BE2C (cell line): ENCODE results near the gene MCL1.

Experiments
- DNase-seq: peaks from one replicate; pipeline ENCODE4 v3.0.0-alpha.2; 2020
- H3K27me3 ChIP-seq: fragments of 250-450 bp; sonication (Bioruptor Pico); 2 replicates; pipeline ENCODE4 v1.5.1; 2020; ENCODE audit warnings: mild to moderate bottlenecking
- H3K36me3 ChIP-seq: fragments of 250-450 bp; sonication (Bioruptor Pico); 2 replicates; pipeline ENCODE4 v1.5.1; 2020; ENCODE audit warnings: mild to moderate bottlenecking
- H3K4me1 ChIP-seq: fragments of 250-450 bp; sonication (Bioruptor Pico); 2 replicates; pipeline ENCODE4 v1.5.1; 2020
- H3K4me3 ChIP-seq: 2 replicates; pipeline ENCODE4 v1.5.1; 2011; ENCODE audit warnings: low read depth, low read length
- H3K9me3 ChIP-seq: fragments of 250-450 bp; sonication (Bioruptor Pico); 2 replicates; pipeline ENCODE4 v1.5.1; 2020
- CTCF ChIP-seq: IDR thresholded peaks from 2 replicates; pipeline ENCODE4 v1.5.1; 2012; ENCODE audit warnings: mild to moderate bottlenecking, low read depth, low read length

The MCL1 gene

GRCh38 chr1:150552128-150552910 lies 27.1 kb downstream of the MCL1 start:
- no peak for TF ChIP-seq CTCF
- Histone ChIP-seq H3K4me1 (peaks cover 8% of the 10 kb centered on the region), H3K4me3 (no peak overlapping the region), H3K9me3 (no peaks in the 10 kb centered on the region), H3K36me3 (no peaks in the 10 kb centered on the region), H3K27me3 (no peaks in the 10 kb centered on the region)
- peak; percentile 61 for DNase-seq

GRCh38 chr1:150551784-150552127 lies 27.7 kb downstream of the MCL1 start:
- H3K4me1 ChIP-seq, result peaks cover 8% of the 10 kb centered on the region
- DNase-seq, result no peak
- H3K9me3 ChIP-seq, result no peaks in the 10 kb centered on the region
- H3K4me3 ChIP-seq, result no peak overlapping the region
- H3K36me3 ChIP-seq, result no peaks in the 10 kb centered on the region
- no peaks in the 10 kb centered on the region for H3K27me3 ChIP-seq
- no peak for TF ChIP-seq CTCF

- H3K4me1 ChIP-seq, result peaks cover 8% of the 10 kb centered on the region
- H3K4me3 ChIP-seq, result no peak overlapping the region
- H3K9me3 ChIP-seq, result no peaks in the 10 kb centered on the region
- no peak for DNase-seq
- no peaks in the 10 kb centered on the region for H3K36me3 ChIP-seq
- H3K27me3 ChIP-seq, result no peaks in the 10 kb centered on the region
- no peak for TF ChIP-seq CTCF
Observed at GRCh38 chr1:150551051-150551783, 28.2 kb downstream of the MCL1 start.

- H3K4me3 ChIP-seq, result no peak overlapping the region
- H3K27me3 ChIP-seq, result no peaks in the 10 kb centered on the region
- H3K4me1 ChIP-seq, result peaks cover 8% of the 10 kb centered on the region
- DNase-seq, result no peak
- no peaks in the 10 kb centered on the region for H3K36me3 ChIP-seq
- TF ChIP-seq CTCF, result no peak
- H3K9me3 ChIP-seq, result no peaks in the 10 kb centered on the region
Observed at GRCh38 chr1:150550222-150551050, 29.0 kb downstream of the MCL1 start.

GRCh38 chr1:150549496-150550221 lies 29.8 kb downstream of the MCL1 start:
- Histone ChIP-seq H3K4me1 (peaks cover 8% of the 10 kb centered on the region), H3K36me3 (no peaks in the 10 kb centered on the region), H3K9me3 (no peaks in the 10 kb centered on the region), H3K27me3 (no peaks in the 10 kb centered on the region), H3K4me3 (peak overlapping the region; percentile 31)
- TF ChIP-seq CTCF, result 0 out of 2 replicates have a peak, but pooled peaks have one; percentile 4
- DNase-seq, result no peak
